ENCODE data around the gene NPSR1.

NPSR1 gene

GRCh38 chr7:34751725-34752643, 94.0 kb downstream of the NPSR1 start:
- H3K4me3 ChIP-seq (ENCODE audit: low read length): no peak overlapping the region
- DNase-seq (ENCODE audit: low read depth, low spot score): no peak

DNA sequence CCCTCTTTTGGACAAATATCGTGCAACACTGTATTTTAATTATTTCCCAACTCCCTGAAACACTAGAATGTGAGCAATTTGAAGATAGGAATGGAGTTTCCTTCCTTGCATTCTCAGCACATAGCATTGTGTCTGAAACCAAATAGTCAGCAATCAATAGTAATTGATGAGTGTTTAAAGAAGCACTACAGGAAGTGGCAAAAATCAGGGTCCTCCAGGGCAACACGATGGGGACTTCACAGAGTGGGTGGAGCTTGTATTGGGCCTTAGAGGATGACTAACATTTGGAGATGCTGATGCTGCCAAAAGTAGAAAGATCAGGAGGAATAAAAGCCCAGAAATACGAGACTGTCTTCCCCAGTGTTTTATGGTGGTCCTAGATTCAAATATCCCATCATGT, 94.9 kb downstream of the NPSR1 start:
- DNase-seq (ENCODE audit: low read depth, low spot score): no peak

GRCh38 chr7:34755008-34755407, 97.0 kb downstream of the NPSR1 start:
- no peak overlapping the region for H3K4me3 ChIP-seq (ENCODE audit: low read length)
- no peak for DNase-seq (ENCODE audit: low read depth, low spot score)

More for the DNA sequence above, 94.9 kb downstream of the NPSR1 start:
- H3K4me3 ChIP-seq (ENCODE audit: low read length): no peak overlapping the region

- no peak overlapping the region for H3K4me3 ChIP-seq (ENCODE audit: low read length)
- no peak for DNase-seq (ENCODE audit: low read depth, low spot score)
Observed at GRCh38 chr7:34756025-34756437, 98.0 kb downstream of the NPSR1 start.

DNA sequence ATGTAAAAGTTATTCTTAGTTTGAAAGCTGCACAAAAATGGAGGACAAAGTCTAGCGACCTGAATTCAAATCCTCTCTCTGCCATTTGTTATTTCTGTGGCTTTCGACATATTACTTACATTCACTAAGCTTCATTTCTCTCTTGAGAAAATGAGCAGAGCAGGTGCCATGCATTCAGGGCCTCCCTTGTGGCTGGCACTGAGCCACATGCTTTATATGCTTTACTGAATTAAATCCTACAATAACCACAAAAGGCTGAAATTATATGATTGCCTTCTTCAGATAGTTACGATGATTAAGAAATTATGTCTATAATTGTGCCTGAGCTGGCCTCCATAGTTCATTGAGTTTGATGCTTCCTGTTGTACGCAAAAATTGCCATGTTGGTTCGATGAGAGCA, 98.7 kb downstream of the NPSR1 start:
- no peak for DNase-seq (ENCODE audit: low read depth, low spot score)
- H3K4me3 ChIP-seq (ENCODE audit: low read length): no peak overlapping the region

GRCh38 chr7:34757570-34758110, 99.6 kb downstream of the NPSR1 start:
- no peak overlapping the region for H3K4me3 ChIP-seq (ENCODE audit: low read length)
- DNase-seq (ENCODE audit: low read depth, low spot score): no peak

GRCh38 chr7:34758111-34758601, 100.1 kb downstream of the NPSR1 start:
- DNase-seq (ENCODE audit: low read depth, low spot score): no peak
- no peak overlapping the region for H3K4me3 ChIP-seq (ENCODE audit: low read length)

- no peak overlapping the region for H3K4me3 ChIP-seq (ENCODE audit: low read length)
- peak; percentile 14 for DNase-seq (ENCODE audit: low read depth, low spot score)
Observed at GRCh38 chr7:34759477-34760125, 101.6 kb downstream of the NPSR1 start.

- no peak overlapping the region for H3K4me3 ChIP-seq (ENCODE audit: low read length)
- DNase-seq (ENCODE audit: low read depth, low spot score): no peak
Observed at GRCh38 chr7:34760271-34760670, 102.3 kb downstream of the NPSR1 start.

GRCh38 chr7:34761206-34761605, 103.2 kb downstream of the NPSR1 start:
- no peak overlapping the region for H3K4me3 ChIP-seq (ENCODE audit: low read length)
- DNase-seq (ENCODE audit: low read depth, low spot score): no peak

GRCh38 chr7:34761627-34762026, 103.6 kb downstream of the NPSR1 start:
- DNase-seq (ENCODE audit: low read depth, low spot score): no peak

DNA sequence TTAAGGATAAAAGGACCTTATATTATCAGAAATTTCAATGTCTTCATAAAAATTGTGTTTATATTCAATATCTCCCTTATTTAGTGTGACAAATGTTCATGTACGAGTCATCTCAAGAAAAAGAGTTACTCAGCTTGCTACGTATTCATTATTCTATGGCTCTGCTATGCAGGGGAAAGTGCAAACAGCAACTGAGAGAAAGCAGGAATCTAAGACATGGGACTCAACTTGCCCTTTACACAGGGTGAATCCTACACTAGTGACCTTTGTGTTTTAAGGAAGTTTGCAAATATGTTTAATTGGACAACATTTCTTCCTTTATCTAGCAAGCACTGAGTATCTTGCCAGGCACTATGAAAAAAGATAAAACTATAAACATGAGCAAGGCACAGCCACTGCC, 104.7 kb downstream of the NPSR1 start:
- DNase-seq (ENCODE audit: low read depth, low spot score): no peak

More at GRCh38 chr7:34761627-34762026, 103.6 kb downstream of the NPSR1 start:
- H3K4me3 ChIP-seq (ENCODE audit: low read length): no peak overlapping the region

GRCh38 chr7:34772296-34772938, 114.4 kb downstream of the NPSR1 start:
- no peak overlapping the region for H3K4me3 ChIP-seq (ENCODE audit: low read length)
- no peak for DNase-seq (ENCODE audit: low read depth, low spot score)

More for the DNA sequence above, 104.7 kb downstream of the NPSR1 start:
- no peak overlapping the region for H3K4me3 ChIP-seq (ENCODE audit: low read length)

DNA sequence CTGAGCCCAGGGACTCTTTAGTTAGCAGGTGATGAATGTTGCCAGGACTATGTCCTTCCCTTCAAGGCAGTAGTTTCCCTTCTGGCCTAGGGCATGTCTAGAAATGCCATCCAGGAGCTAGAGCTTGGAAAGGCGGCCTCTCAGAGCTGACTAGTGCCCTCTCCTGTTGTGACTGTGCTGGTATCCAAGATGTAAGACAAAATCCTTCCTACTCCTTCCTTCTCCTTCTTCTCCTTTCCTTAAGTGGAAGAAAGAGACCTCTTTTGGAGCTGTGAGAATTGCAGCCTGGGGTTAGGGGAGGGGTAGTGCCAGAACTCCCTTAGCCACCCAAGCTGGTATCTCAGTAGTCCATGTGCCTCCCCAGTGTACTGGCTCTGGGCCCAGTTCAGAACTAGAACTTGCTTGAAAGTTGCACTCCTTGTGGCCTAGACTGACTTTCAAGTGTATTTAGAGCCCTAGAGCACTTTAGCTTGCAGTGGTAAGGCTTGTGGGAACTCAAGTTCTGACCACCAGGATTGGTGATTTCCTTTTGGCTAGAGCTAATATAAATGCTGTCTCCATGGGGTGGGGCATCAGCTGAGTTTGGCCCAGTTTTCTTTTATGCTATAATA, 118.8 kb downstream of the NPSR1 start:
- no peak overlapping the region for H3K4me3 ChIP-seq (ENCODE audit: low read length)
- no peak for DNase-seq (ENCODE audit: low read depth, low spot score)

DNA sequence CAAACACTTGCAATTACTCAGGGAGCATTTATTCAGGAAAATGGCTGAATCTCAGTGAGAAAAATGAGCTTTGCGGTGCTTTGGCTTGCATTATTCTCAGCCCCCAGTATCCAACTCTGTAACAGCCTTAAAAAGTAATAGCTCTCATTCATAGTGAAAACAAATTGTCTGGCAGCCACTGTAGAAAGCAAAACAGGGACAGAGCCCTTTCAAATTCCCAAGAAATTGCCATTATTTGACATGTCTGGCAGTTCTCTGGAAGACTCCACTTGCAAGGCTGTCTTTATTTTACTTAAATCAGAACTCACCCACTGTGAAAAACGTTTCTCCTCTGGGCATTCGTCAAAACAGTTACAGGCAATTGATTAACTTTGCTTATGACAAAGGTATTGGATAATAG, 122.5 kb downstream of the NPSR1 start:
- DNase-seq (ENCODE audit: low read depth, low spot score): no peak
- H3K4me3 ChIP-seq (ENCODE audit: low read length): no peak overlapping the region

DNA sequence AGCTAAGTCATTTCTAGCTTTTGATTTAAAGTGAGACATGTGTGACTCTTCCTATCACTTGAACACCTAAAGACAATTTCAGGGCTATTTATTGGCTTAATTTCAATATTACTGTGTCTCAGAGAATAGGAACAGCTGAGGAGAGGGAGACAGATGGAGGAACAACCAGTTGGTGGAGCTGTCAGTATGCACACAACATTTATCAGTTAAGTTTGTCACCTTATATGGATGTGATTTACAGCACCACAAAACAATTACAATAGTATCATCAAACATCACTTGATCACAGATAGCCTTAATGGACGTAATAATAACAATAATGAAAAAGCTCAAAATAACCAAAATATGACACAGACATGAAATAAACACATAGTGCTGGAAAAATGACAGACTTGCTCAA, 129.6 kb downstream of the NPSR1 start:
- H3K4me3 ChIP-seq (ENCODE audit: low read length): no peak overlapping the region
- DNase-seq (ENCODE audit: low read depth, low spot score): no peak

DNA sequence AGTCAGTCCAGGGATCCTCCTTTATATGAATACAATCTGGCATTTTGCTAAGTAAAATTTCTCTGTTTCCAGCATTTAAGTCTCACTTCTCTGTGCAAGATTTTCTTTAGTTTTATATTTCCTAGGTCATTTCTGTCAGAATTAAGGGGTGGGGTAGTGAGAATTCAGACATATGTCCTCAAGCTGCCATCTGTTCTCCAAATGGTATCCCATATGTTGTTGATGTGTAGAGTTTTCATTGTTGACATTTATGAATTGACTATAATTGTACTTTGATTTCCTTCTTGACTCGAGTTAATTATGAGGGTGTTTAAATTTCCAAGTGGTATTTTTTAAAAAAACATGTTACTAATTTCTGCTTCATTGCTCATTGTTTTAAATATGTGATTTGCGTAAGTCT, 148.8 kb downstream of the NPSR1 start:
- DNase-seq (ENCODE audit: low read depth, low spot score): no peak
- H3K4me3 ChIP-seq (ENCODE audit: low read length): no peak overlapping the region

DNA sequence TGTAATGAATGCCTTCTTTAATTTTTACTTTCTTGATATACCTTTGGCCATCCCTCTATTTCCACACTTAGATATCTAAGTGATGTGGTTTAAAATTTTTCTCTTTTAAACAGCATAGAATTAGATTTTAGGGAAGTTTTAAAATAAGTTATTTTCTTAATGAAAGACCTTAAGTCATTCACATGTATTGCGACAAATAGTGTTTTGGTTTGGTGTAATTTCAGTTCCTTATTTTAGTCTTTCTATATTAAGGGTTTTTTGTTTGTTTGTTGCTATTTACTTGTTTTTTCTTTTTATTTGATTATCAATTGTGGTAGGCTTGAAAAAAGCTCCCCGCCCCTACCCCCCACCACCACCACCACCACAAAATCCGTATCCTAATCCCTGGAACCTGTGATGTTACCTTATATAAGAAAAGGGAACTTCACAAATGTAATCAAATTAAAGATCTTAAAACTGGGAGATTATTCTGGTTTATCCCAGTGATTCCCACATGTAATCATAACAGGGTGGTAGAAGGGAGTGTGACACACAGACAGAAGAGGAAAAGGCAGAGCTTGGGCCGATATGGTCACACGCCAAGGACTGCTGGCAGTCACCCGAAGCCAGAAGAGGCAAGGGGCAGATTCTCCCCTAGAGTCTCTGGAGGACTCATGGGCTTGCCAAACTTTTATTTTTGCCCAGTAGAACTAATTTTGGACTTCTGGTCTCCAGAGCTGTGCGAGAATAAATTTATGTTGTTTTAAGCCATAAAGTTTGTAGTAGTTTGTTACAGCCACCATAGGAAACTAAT, 149.7 kb downstream of the NPSR1 start:
- DNase-seq (ENCODE audit: low read depth, low spot score): no peak
- no peak overlapping the region for H3K4me3 ChIP-seq (ENCODE audit: low read length)

All from Jurkat, Clone E6-1 (cell line).